ENCODE data around the gene IGF2BP3. TPM values are rescaled to one million over a fixed set of nuclear protein-coding genes. Genes with fewer than 3 reads are reported as not detected.

The IGF2BP3 gene
- polyA plus RNA-seq, 1 donor (not counting 4 experiments of a cell fraction or from before 2014, with no cell fraction given), result 22.3 TPM

- no peaks in the 10 kb centered on the region for H3K4me1 ChIP-seq (ENCODE audit: control insufficient read depth, extremely low read depth, insufficient read depth, low read length)
- H3K4me2 ChIP-seq (ENCODE audit: control insufficient read depth, extremely low read depth, insufficient read depth, low read depth, low read length), result no peak overlapping the region
- H3K4me3 ChIP-seq (ENCODE audit: control insufficient read depth in 2 of 3, extremely low read depth in 1 of 3, insufficient read depth in 2 of 3, low read depth in 1 of 3, low read length in 3 of 3), result no peak overlapping the region
- no peaks in the 10 kb centered on the region for H3K9me3 ChIP-seq (ENCODE audit: control insufficient read depth, low read depth, low read length)
- H4K20me1 ChIP-seq (ENCODE audit: control insufficient read depth, extremely low read depth, insufficient read depth, low read length), result no peaks in the 10 kb centered on the region
- no peaks in the 10 kb centered on the region for H3K36me3 ChIP-seq (ENCODE audit: control insufficient read depth in 2 of 2, extremely low read depth in 1 of 2, insufficient read depth in 2 of 2, low read length in 2 of 2)
- DNase-seq (ENCODE audit: low read depth, low spot score) (no peak), FAIRE-seq (no peak)
- TF ChIP-seq CTCF (optimal IDR thresholded peaks at IDR 0.05 in 1 of 3, IDR thresholded peaks at IDR 0.05 in 1 of 3, conservative IDR thresholded peaks at IDR 0.05 in 1 of 3; ENCODE audit: extremely low read depth in 1 of 3, insufficient read depth in 2 of 3, low read length in 3 of 3) (no peak), EZH2 (IDR thresholded peaks at IDR 0.05; ENCODE audit: low read length) (no peak)
- no peaks in the 10 kb centered on the region for H3K9me1 ChIP-seq (ENCODE audit: control insufficient read depth, extremely low read depth, insufficient read depth, low read length)
- no peak overlapping the region for H3K27ac ChIP-seq (ENCODE audit: control insufficient read depth, insufficient read depth, low read length)
- H3K9ac ChIP-seq (ENCODE audit: control insufficient read depth, extremely low read depth, insufficient read depth, low read length), result no peak overlapping the region
- dilution Hi-C loops (cut with MboI; ENCODE audit: extremely low pct_ligation_motif_present, low sequenced_read_pairs), result no loop called here
- no peaks in the 10 kb centered on the region for H3K79me2 ChIP-seq (ENCODE audit: control insufficient read depth, insufficient read depth, low read length)
- no peak overlapping the region for H2AFZ ChIP-seq (ENCODE audit: control insufficient read depth, low read length)
- H3K27me3 ChIP-seq (ENCODE audit: control insufficient read depth, extremely low read depth, insufficient read depth, low read length), result no peaks in the 10 kb centered on the region
Measured at GRCh38 chr7:23487670-23488069, 17.4 kb upstream of the IGF2BP3 start.

GRCh38 chr7:23486002-23486773 is 15.9 kb upstream of the IGF2BP3 start:
- H3K79me2 ChIP-seq (ENCODE audit: control insufficient read depth, insufficient read depth, low read length), result no peaks in the 10 kb centered on the region
- no peaks in the 10 kb centered on the region for H4K20me1 ChIP-seq (ENCODE audit: control insufficient read depth, extremely low read depth, insufficient read depth, low read length)
- no peaks in the 10 kb centered on the region for H3K36me3 ChIP-seq (ENCODE audit: control insufficient read depth in 2 of 2, extremely low read depth in 1 of 2, insufficient read depth in 2 of 2, low read length in 2 of 2)
- TF ChIP-seq EZH2 (IDR thresholded peaks at IDR 0.05; ENCODE audit: low read length) (no peak), CTCF (optimal IDR thresholded peaks at IDR 0.05 in 1 of 3, IDR thresholded peaks at IDR 0.05 in 1 of 3, conservative IDR thresholded peaks at IDR 0.05 in 1 of 3; ENCODE audit: extremely low read depth in 1 of 3, insufficient read depth in 2 of 3, low read length in 3 of 3) (no peak)
- H3K4me2 ChIP-seq (ENCODE audit: control insufficient read depth, extremely low read depth, insufficient read depth, low read depth, low read length), result no peak overlapping the region
- H3K4me1 ChIP-seq (ENCODE audit: control insufficient read depth, extremely low read depth, insufficient read depth, low read length), result no peaks in the 10 kb centered on the region
- no peak overlapping the region for H3K27ac ChIP-seq (ENCODE audit: control insufficient read depth, insufficient read depth, low read length)
- no peaks in the 10 kb centered on the region for H3K9me1 ChIP-seq (ENCODE audit: control insufficient read depth, extremely low read depth, insufficient read depth, low read length)
- dilution Hi-C loops (cut with MboI; ENCODE audit: extremely low pct_ligation_motif_present, low sequenced_read_pairs), result no loop called here
- no peak overlapping the region for H3K4me3 ChIP-seq (ENCODE audit: control insufficient read depth in 2 of 3, extremely low read depth in 1 of 3, insufficient read depth in 2 of 3, low read depth in 1 of 3, low read length in 3 of 3)
- FAIRE-seq (no peak), DNase-seq (ENCODE audit: low read depth, low spot score) (no peak)
- no peaks in the 10 kb centered on the region for H3K9me3 ChIP-seq (ENCODE audit: control insufficient read depth, low read depth, low read length)
- no peaks in the 10 kb centered on the region for H3K27me3 ChIP-seq (ENCODE audit: control insufficient read depth, extremely low read depth, insufficient read depth, low read length)
- no peak overlapping the region for H2AFZ ChIP-seq (ENCODE audit: control insufficient read depth, low read length)
- H3K9ac ChIP-seq (ENCODE audit: control insufficient read depth, extremely low read depth, insufficient read depth, low read length), result no peak overlapping the region

All from keratinocyte (primary cell).